K562 treated with DMSO at 1 percent for 12 hours (cell line): ENCODE results near the gene ZFTA. TPM values are rescaled to one million over a fixed set of nuclear protein-coding genes. Genes with fewer than 3 reads are reported as not detected.

Experiments used
- total RNA-seq: library from RNA; unstranded; fragments of 300-600 nt; gene quantifications from 2 replicates; pipeline ENCODE4 v1.2.3, GENCODE V29; 2022; ENCODE audit not compliant: insufficient read depth

ZFTA gene
- 3.4 and 9.6 TPM in 2 replicates for total RNA-seq

DNA sequence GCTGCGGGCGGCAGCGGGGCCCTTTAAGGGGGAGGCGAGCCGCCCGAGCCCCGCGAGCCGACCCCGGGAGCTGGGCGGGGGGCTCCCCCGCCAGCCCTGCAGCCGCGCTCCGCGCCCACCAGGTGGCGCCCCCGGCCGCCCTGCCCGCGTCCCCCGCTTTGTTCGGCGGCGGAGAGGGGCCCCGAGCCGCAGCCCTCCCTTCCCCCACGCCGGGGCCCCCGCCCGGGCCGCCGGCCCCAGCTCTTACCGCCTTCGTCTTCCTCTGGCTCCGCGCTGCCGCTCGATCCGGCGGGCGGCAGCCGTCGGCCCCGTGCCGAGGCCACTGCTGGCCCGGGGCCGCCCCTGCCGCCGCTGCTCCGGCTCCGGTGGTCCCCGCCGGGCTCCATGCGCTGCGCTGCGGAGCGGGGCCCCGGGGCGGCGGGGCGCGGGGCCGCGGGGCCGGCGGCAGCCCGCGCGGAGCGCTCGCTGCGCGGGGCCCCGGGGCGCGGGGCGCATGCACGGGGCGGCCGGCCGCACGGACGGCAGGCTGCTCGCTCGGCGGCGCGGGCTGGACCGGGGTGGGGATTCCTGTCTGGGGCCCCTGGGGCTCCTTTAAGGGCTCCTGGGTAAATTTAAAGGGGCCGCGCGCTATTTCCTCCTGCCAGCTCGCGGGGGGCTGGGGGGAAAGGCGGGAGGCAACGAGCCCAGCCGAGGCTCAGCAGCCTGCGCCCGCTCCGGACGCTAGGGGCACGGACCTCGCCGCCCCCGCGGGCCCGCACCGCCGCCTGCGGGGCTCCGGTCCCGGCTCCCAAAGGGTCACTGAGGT, at the start of gene ZFTA:
ZFTA (minus strand) TSS at position 539 of the 805 bp plus-strand sequence; CDS start at position 386, 153 bp downstream.

DNA sequence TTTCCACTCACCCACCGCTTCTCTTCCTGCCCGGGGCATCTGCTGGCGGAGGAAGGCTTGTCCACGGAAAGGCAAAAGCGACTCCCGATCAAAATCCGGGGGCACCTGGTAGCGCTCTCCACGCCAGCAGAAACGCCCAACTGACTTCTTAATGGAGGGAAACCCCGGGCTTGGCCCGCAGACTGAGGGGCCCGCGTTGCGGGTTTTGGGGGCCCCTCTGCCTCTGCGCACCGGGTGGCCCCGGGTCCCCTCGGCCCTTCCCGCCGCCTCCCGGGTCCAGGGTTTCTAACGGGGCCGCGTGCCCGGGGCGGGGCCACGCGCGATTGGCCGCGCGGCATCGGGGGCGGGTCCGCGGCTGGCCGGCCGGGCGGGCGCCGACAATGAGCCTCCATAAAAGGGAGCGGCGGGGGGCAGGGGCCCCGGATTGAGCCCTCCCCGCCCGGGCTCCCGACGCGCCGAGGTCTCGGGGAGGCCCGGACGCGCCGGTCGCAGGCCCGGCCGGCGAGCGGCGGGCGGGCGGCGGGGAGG, 44.5 kb upstream of the ZFTA start, which contains the start of gene SPINDOC:
SPINDOC (plus strand) TSS at position 422 of the 528 bp plus-strand sequence. CDS start 231 bp downstream, outside the sequence.

Other genes with a start within 250 kb of the ZFTA start
- 27.8 and 28.6 TPM in 2 replicates for gene PLAAT4, start 232.0 kb downstream of the ZFTA start, total RNA-seq
- gene PLAAT2, start 205.4 kb downstream of the ZFTA start, total RNA-seq, result not detected in 2 replicates
- 10.1 and 13.7 TPM in 2 replicates for gene PLAAT3, start 154.3 kb downstream of the ZFTA start, total RNA-seq
- gene ATL3, start 97.4 kb downstream of the ZFTA start, total RNA-seq, result 4.5 and 13.2 TPM in 2 replicates
- gene RTN3, start 87.3 kb downstream of the ZFTA start, total RNA-seq, result 169 and 326 TPM in 2 replicates
- gene SPINDOC, start 44.7 kb upstream of the ZFTA start, total RNA-seq, result 43.0 and 45.8 TPM in 2 replicates
- 19.8 and 46.4 TPM in 2 replicates for gene MARK2, start 70.3 kb upstream of the ZFTA start, total RNA-seq
- gene RCOR2, start 148.4 kb upstream of the ZFTA start, total RNA-seq, result 4.0 and 4.8 TPM in 2 replicates
- 14.9 and 29.3 TPM in 2 replicates for gene NAA40, start 170.2 kb upstream of the ZFTA start, total RNA-seq
- gene COX8A, start 205.8 kb upstream of the ZFTA start, total RNA-seq, result 917 and 1,301 TPM in 2 replicates
- gene OTUB1, start 217.7 kb upstream of the ZFTA start, total RNA-seq, result 78.6 and 88.4 TPM in 2 replicates